PFSK-1 (cell line): ENCODE measurements around the gene FERMT2.

Experiments
- FOXP2 ChIP-seq: optimal IDR thresholded peaks from 2 replicates; pipeline ENCODE3; 2011; ENCODE audit warnings: borderline replicate concordance, control low read depth, inconsistent platforms; ENCODE audit not compliant: insufficient read depth; ENCODE audit errors: extremely low read length, extremely low read depth
- POLR2AphosphoS5 ChIP-seq: IDR thresholded peaks from 2 replicates; pipeline ENCODE4 v1.6.1; 2012; ENCODE audit warnings: low read depth, mild to moderate bottlenecking, control low read depth, low read length, moderate library complexity
- REST ChIP-seq, 2 experiments: IDR thresholded peaks; 2 replicates each; pipeline versions ENCODE4 v1.6.1 to v1.8.0; 2011 to 2012; ENCODE audit warnings: low read depth in 2 of 2, low read length in 2 of 2, control low read depth in 1 of 2, inconsistent platforms in 1 of 2, mild to moderate bottlenecking in 1 of 2, moderate library complexity in 1 of 2; ENCODE audit not compliant: insufficient read depth in 1 of 2
- SIN3A ChIP-seq: IDR thresholded peaks from 2 replicates; pipeline ENCODE4 v1.6.1; 2012; ENCODE audit warnings: mild to moderate bottlenecking, low read length, moderate library complexity, borderline replicate concordance; ENCODE audit not compliant: insufficient read depth
- TAF1 ChIP-seq: IDR thresholded peaks from 2 replicates; pipeline ENCODE4 v1.6.1; 2012; ENCODE audit warnings: low read length, control low read depth, borderline replicate concordance; ENCODE audit not compliant: insufficient read depth

Gene FERMT2

GRCh38 chr14:52895000-52895399 is 55.9 kb downstream of the FERMT2 start:
- no peak for TF ChIP-seq TAF1
- TF ChIP-seq POLR2AphosphoS5 = no peak
- TF ChIP-seq SIN3A = no peak
- TF ChIP-seq REST (IDR thresholded peaks at IDR 0.05; ENCODE audit: insufficient read depth in 1 of 2, low read depth in 2 of 2, low read length in 2 of 2) = no peak

- TF ChIP-seq POLR2AphosphoS5 (no peak), REST (IDR thresholded peaks at IDR 0.05; ENCODE audit: insufficient read depth in 1 of 2, low read depth in 2 of 2, low read length in 2 of 2) (no peak), SIN3A (no peak), FOXP2 (no peak), TAF1 (no peak)
Measured at GRCh38 chr14:52891800-52892199, 59.0 kb downstream of the FERMT2 start.

- TF ChIP-seq REST (IDR thresholded peaks at IDR 0.05; ENCODE audit: insufficient read depth in 1 of 2, low read depth in 2 of 2, low read length in 2 of 2) = no peak
- TF ChIP-seq POLR2AphosphoS5 = no peak
- TF ChIP-seq TAF1 = no peak
- TF ChIP-seq FOXP2 = no peak
- TF ChIP-seq SIN3A = no peak
Measured at GRCh38 chr14:52888839-52889838, 61.7 kb downstream of the FERMT2 start.

GRCh38 chr14:52888159-52888558 is 62.7 kb downstream of the FERMT2 start:
- TF ChIP-seq FOXP2 (no peak), TAF1 (no peak), POLR2AphosphoS5 (no peak), REST (IDR thresholded peaks at IDR 0.05; ENCODE audit: insufficient read depth in 1 of 2, low read depth in 2 of 2, low read length in 2 of 2) (no peak), SIN3A (no peak)

GRCh38 chr14:52885230-52885629 is 65.6 kb downstream of the FERMT2 start:
- no peak for TF ChIP-seq FOXP2
- no peak for TF ChIP-seq TAF1
- no peak for TF ChIP-seq REST (IDR thresholded peaks at IDR 0.05; ENCODE audit: insufficient read depth in 1 of 2, low read depth in 2 of 2, low read length in 2 of 2)
